HUDEP-2 (cell line): ENCODE measurements around the gene ACVR1B.
A peak's percentile ranks its signal among the peaks of the same experiment; 100 is the strongest.
"Not testable (repeated sequence)": the region's sequence is repeated elsewhere in the genome, so short reads cannot be mapped to it uniquely, and the experiment has no call there.

ENCODE experiments used
- DNase-seq, 76 experiments: peaks; one replicate each; lab custom pipeline; 2025; ENCODE audit not compliant: unreplicated experiment in 76 of 76; lab: John Stamatoyannopoulos, UW

ACVR1B gene

GRCh38 chr12:51963477-51963876 lies 12.0 kb downstream of the ACVR1B start:
- DNase-seq, result no peak

GRCh38 chr12:51969643-51970042 lies 18.1 kb downstream of the ACVR1B start:
- DNase-seq, result no peak

DNA sequence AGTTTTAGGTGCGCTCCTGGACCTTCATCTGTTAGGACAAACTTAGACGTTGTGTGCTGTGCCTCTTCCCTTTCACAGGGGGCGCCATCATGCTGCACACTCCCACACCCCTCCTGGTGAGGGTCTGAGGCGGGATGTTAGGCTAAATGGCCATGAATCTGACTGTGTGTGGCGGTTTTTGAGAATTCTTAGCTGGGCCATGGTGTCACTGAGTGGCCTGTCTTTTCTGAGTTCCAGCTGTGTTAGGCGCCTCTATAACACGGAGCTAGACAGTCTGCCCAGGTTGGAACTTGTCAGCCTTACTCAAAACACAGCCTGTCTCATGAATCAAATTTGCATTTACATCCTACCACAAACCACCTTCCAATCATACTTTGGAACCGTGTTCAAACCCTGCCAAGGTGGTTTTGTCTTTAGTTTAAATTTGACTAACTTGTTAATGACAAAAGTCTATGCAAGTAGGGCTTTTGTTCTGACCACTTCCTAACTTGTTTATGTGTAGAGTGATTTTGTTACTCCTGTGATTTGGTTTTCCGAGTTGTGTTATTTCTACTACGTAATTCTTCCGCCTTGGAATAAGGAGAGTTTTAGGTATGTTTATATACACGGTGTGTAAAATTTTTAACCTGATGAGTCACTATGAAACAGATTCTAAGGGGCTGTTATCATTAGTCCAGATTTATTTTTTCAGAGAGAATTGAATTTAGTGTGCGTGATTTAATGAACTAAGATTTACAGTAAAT lies 19.6 kb downstream of the ACVR1B start:
- DNase-seq, result peak in 2 of 76 experiments; percentile 11 to 12

DNA sequence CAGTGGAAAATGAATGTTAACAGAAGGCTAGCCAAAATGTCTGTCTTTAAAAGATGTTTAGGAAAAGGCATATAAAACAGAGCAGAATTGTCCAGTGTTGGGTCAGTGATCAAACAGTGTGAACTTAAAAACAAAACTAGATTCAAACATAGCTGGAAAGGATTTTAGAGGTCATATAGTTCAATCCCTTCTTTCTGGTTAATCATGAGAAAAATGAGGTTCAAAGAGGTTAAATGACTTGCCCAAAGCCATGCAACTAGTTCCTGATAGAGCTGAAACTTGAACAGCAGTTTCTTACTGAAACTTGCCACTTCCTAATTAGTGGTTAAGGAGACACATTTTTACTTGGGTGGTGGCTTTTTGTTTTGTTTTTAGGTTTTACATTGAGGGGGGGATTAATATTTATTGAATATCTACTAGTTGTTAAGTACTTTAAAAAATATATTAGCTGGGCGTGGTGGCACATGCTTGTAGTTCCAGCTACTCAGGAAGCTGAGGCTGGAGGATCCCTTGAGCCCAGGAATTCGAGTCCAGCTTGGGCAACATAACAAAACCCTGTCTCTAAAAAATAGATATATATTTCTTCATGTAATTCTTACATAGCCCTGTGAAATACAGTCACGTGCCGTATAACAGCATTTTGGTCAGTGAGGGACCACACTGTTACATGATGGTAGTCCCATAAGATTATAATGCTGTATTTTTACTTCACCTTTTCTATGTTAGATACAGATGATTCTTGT lies 20.4 kb downstream of the ACVR1B start:
- peak in 2 of 76 experiments; percentile 10 to 45 for DNase-seq

DNA sequence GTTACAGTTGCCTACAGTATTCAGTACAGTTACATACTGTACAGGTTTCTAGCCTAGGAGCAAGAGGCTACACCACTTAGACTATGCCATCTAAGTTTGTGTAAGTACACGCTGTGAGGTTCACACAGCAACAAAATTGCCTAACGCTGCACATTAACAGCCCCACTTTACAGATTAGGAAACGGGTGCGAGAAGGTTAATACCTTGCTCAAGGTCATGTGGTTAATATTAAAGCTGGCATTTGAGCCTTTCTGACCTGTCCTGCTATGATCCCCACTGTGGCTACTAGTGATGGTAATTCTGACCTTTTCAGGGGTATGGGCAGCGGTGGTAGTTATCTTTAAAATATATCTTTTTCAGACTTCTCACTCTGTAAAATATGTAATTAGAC lies 20.9 kb downstream of the ACVR1B start:
- DNase-seq, result peak in 8 of 76 experiments; percentile 6 to 69 (median 53)

DNA sequence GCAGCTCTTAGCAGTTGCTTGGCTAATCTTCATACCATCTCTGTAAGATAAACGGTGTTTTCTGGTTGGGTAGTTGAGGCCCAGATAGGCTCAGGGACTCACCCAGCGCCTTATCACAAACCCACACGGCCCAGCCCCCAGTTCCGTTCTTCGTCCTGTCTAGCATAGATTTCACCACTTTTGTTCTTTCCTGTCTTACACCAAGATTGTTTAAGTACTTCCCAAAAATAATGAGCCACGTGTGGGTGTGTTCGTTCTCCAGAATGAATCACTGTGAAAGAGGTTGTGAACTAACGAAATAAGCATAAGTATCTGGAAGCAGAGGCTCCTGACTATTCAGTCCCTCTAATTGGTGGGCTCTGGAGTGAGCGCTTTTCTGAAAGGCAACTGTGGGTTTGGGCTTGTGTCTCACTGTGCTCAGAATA lies 21.4 kb downstream of the ACVR1B start:
- DNase-seq, result peak in 71 of 76 experiments; percentile 15 to 89 (median 69)

DNA sequence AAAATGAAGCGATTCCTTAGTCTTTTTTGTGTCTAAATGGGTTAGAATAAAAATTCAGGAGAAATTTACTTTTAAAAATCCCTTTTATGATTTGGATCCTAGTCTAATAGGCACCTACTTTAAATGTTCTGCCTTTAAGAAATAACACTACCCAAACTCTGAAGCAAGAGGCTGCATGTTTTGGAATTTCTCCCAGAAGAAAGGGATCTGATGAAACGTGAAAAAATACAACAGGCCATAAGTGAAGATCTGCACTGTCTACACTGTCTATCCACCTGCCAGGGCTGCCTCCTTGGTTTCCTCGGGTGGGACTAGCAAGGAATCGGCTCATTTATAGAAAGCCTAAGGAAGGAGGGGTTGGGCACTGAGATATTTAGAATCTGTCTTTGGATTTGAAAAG lies 22.1 kb downstream of the ACVR1B start:
- no peak for DNase-seq

DNA sequence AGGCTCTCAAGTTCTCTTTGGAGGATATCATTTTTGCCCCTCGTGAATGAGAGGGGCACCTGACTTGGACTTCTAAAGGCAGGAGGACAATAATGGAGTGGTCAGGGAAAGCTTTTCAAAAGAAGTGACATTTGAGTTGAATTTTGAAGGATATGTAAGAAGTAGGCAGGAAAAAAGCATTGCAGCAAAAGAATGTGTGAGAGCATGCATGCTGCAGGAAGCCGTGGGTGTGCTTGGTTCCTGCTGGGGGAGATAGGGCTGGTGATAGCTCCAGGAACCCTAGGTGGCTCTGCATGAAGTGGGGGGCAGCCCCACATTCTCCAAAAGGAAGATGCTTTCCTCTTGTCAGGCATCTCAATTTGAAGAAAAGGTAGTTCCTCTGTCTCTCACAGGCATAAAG lies 23.1 kb downstream of the ACVR1B start:
- DNase-seq, result no peak

- DNase-seq, result no peak
These were observed 23.7 kb downstream of the ACVR1B start for GRCh38 chr12:51975196-51975595.

DNA sequence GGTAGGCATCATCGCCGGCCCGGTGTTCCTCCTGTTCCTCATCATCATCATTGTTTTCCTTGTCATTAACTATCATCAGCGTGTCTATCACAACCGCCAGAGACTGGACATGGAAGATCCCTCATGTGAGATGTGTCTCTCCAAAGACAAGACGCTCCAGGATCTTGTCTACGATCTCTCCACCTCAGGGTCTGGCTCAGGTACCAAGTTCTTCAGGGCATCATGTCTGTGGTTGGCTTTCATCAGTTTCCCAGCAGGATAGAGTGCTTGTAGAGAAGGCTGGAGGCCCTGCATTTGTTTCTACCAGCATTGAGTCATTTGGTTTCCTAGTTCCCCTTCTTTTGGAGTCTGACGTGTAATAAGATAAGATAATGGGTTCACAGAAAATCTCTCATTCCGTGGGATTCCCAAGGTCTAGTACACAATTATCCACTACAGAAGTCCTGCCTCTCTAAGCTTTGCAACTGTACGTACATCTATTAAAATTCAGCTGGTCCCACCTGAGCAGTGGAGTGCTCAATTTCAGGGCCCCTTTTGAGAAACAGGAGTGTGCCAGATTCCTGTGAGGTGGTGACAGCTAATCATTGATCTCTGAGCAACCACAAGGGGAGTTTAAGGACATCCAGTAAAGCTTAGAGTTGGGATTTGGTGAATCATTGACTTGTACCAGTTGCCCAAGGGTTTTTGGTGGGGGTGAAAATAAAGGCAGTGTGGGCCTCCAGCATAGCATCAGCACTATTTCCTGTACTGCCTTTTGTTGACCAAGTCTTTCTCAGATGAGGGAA lies 25.1 kb downstream of the ACVR1B start:
- peak in 1 of 76 experiments; percentile 5 for DNase-seq

DNA sequence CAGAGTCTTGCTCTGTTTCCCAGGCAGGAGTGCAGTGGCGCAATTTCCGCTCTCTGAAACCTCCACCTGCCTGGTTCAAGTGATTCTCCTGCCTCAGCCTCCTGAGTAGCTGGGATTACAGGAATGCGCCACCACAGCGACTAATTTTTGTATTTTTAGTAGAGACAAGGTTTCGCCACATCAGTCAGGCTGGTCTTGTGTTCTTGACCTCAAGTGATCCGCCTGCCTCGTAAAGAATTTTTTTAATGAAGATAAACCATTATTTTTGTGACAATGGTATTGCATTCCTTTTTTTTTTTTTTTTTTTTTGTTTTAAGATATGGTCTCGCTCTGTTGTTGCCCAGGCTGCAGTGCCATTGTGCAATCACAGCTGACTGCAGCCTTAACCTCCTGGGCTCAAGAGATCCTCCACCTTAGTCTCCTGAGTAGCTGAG lies 25.8 kb downstream of the ACVR1B start:
- DNase-seq, result no peak

DNA sequence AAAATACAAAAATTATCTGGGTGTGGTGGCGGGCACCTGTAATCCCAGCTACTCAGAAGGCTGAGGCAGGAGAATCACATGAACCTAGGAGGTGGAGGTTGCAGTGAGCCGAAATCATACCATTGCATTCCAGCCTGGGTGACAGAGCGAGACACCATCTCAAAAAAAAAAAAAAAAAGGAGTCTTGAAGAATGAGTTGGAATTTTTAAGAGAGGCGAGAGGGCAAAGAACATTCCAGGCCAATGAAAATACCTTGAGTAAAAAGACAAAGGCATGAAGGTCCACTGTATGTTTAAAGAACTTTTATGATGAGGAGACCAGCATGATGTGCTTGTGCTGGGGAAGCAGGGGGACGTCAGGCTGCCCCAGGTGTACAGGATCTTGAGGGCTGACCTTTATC lies 27.8 kb downstream of the ACVR1B start:
- not testable (repeated sequence) for DNase-seq

DNA sequence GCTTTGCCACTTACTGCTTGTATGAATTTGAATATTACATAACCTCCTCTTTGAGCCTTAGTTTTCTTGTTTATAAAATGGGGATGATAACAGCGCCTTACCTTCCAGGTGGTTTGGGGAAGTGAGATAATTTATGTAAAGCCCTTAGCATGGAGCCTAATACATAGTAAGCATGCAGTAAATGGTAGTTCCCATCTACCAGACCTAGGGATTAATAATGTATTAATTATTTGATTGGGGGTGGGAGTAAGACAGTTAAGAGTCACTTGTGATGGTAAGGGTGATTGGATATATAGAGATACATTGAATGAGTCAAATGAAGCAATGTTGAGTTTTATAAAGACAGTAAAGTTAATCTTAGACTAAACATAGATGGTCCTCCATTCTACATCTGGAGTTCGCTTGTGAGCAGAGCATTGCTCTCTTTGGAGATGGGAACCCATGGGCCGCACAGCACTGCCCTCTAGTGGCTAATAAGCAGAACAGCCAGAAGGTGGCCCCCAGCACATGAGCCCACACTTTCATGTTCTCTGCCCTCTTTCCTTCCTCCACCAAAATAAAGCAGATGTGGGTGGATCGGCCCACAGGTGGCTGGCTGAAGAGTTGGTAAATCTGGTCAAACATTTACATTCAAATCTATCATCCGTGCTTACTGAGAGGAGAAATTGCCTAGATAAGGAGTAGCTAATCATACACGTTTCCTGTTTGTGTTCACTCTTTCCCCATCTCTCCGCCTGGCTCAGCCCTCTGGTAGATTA lies 28.7 kb downstream of the ACVR1B start:
- peak in 59 of 76 experiments; percentile 3 to 74 (median 35) for DNase-seq

DNA sequence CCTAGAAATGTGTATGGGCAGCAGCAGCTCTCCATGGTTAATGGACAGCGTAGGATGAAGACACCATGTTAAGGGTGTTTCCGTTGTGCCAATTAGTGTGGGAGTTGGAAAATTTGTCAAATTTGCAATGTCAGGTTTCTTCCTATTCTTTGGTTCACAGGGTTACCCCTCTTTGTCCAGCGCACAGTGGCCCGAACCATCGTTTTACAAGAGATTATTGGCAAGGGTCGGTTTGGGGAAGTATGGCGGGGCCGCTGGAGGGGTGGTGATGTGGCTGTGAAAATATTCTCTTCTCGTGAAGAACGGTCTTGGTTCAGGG lies 29.3 kb downstream of the ACVR1B start:
- no peak for DNase-seq

DNA sequence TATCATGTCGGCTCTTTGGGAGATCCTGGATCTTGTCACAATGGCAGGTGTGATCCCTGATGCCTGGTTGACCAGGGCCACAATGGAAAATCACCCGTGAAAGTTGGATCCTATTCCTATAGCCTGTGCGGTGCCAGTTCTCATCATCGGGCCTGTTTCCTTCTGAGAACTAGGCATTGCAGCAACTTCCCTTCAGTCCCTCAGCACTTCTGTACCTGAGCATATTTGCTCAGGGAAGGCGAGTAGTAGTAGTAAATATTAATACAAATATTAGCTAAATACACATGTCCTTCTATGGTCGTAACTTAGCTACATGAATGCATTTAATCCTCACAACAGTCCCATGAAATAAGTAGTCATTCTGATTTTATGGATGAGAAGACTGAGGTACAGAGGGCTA lies 33.2 kb downstream of the ACVR1B start:
- no peak for DNase-seq

DNA sequence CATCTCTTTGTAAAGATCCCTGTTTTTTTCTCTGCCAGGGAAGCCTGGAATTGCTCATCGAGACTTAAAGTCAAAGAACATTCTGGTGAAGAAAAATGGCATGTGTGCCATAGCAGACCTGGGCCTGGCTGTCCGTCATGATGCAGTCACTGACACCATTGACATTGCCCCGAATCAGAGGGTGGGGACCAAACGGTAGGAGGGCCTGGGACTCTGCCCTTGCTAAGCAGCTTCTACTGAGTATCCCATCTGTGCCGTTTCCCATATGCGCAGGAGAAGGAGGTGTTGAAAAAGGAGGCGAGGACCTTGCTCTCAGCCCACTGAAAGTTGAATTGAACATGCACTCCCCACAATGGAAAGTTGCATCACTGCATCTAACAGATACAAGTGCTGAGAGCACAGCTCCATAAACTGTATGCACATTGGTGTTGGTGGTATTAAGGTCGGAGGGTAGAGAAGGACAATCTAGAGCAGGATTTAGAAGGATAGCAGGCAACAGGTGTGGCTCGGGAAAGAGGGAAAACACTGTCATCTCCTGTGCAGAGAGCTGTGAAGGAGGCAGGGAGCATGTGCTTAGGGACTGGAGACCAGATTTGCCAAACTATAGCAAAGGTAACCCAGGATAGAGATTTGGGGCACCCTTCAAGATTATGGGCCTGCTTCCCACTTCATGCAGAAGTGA lies 33.8 kb downstream of the ACVR1B start:
- no peak for DNase-seq

GRCh38 chr12:51986834-51987233 lies 35.3 kb downstream of the ACVR1B start:
- no peak for DNase-seq

DNA sequence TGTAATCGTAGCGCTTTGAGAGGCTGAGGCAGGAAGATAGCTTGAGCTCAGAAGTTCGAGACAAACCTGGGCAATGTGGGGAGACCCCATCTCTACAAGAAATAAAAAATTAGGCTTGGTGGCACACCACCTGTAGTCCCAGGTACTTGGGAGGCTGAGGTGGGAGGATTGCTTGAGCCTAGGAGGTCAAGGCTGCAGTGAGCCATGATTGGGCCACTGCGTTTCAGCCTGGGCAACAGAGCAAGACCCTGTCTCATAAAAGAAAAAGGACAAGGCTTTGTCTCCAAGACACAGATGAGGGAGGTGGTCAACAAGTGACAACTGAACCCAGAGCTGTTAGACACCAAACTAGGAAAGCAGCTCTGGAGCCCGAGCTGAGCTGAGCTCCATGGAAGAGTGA lies 40.7 kb downstream of the ACVR1B start:
- DNase-seq, result no peak

- no peak for DNase-seq
These were observed 43.0 kb downstream of the ACVR1B start for GRCh38 chr12:51994539-51994820.

GRCh38 chr12:51994959-51995358 lies 43.5 kb downstream of the ACVR1B start:
- no peak for DNase-seq
